WTC11 (cell line): ENCODE results near the gene SLA2. TPM values are rescaled to one million over a fixed set of nuclear protein-coding genes. Genes with fewer than 3 reads are reported as not detected.

Experiments
- ATAC-seq: fragments of 200-7000 bp; cut with Tn5 transposase; 2 replicates; pipeline ENCODE4 v1.10.0; 2021; ENCODE audit warnings: mild to moderate bottlenecking, moderate library complexity
- CTCF ChIA-PET: fragments of 300-600 bp; sonication (Branson Sonifier 250); formaldehyde crosslinking; loops from one replicate; lab custom pipeline; 2021; ENCODE audit warnings: antibody characterized with exemption; lab: Charles Lee
- POLR2A ChIA-PET: fragments of 350-600 bp; sonication (Branson Sonifier 250); formaldehyde crosslinking; loops from one replicate; lab custom pipeline; 2021; ENCODE audit warnings: antibody characterized with exemption; lab: Charles Lee
- DNase-seq: peaks from one replicate; pipeline ENCODE4 v3.0.0; 2021; ENCODE audit warnings: low spot score
- H3K27ac Mint-ChIP-seq: 2 replicates; pipeline ENCODE4 v1.8.0; 2021; ENCODE audit warnings: mixed read lengths
- H3K27me3 Mint-ChIP-seq: 2 replicates; pipeline ENCODE4 v1.8.0; 2021; ENCODE audit warnings: low read depth, mild to moderate bottlenecking, moderate library complexity, mixed read lengths
- H3K36me3 Mint-ChIP-seq: 2 replicates; pipeline ENCODE4 v1.8.0; 2021; ENCODE audit warnings: mixed read lengths
- H3K4me1 Mint-ChIP-seq: 2 replicates; pipeline ENCODE4 v1.8.0; 2022; ENCODE audit warnings: mixed read lengths
- H3K4me3 Mint-ChIP-seq: 2 replicates; pipeline ENCODE4 v1.8.0; 2021; ENCODE audit warnings: mild to moderate bottlenecking, moderate library complexity, mixed read lengths
- H3K9me3 Mint-ChIP-seq: 2 replicates; pipeline ENCODE4 v1.8.0; 2021; ENCODE audit warnings: mixed read lengths
- CREB1 ChIP-seq: sonication (generic); formaldehyde crosslinking; IDR thresholded peaks from 2 replicates; pipeline ENCODE4 v1.8.0; 2023; ENCODE audit warnings: mild to moderate bottlenecking, missing genetic modification reagents
- ESRRA ChIP-seq: sonication (generic); formaldehyde crosslinking; IDR thresholded peaks from 2 replicates; pipeline ENCODE4 v1.8.1; 2022; ENCODE audit warnings: mild to moderate bottlenecking, missing genetic modification reagents, borderline replicate concordance
- FOXK1 ChIP-seq: sonication (generic); formaldehyde crosslinking; IDR thresholded peaks from 2 replicates; pipeline ENCODE4 v1.8.0; 2022; ENCODE audit warnings: mild to moderate bottlenecking, moderate library complexity, missing genetic modification reagents
- FOXP1 ChIP-seq: sonication (generic); formaldehyde crosslinking; IDR thresholded peaks from 2 replicates; pipeline ENCODE4 v1.8.0; 2022; ENCODE audit warnings: missing genetic modification reagents, mild to moderate bottlenecking, moderate library complexity, borderline replicate concordance
- GTF2I ChIP-seq: fragments of 250-450 bp; sonication (Bioruptor Pico); conservative IDR thresholded peaks from 2 replicates; pipeline ENCODE4 v1.4.0; 2021; ENCODE audit warnings: mild to moderate bottlenecking
- HMGA2 ChIP-seq: fragments of 250-450 bp; sonication (Bioruptor Pico); IDR thresholded peaks from 2 replicates; pipeline ENCODE4 v1.4.0; 2021; ENCODE audit warnings: mild to moderate bottlenecking, moderate library complexity
- JAZF1 ChIP-seq: fragments of 250-450 bp; sonication (Bioruptor Pico); IDR thresholded peaks from 2 replicates; pipeline ENCODE4 v1.9.0; 2021; ENCODE audit warnings: moderate library complexity, mild to moderate bottlenecking, inconsistent platforms
- NFYB ChIP-seq: sonication (generic); formaldehyde crosslinking; conservative IDR thresholded peaks from 2 replicates; pipeline ENCODE4 v1.8.0; 2022; ENCODE audit warnings: low read depth, missing genetic modification reagents
- NR3C1 ChIP-seq: sonication (generic); formaldehyde crosslinking; conservative IDR thresholded peaks from 2 replicates; pipeline ENCODE4 v1.8.1; 2023; ENCODE audit warnings: low read depth, mild to moderate bottlenecking, missing genetic modification reagents
- PRRX2 ChIP-seq: fragments of 250-450 bp; sonication (Bioruptor Pico); IDR thresholded peaks from 2 replicates; pipeline ENCODE4 v1.8.0; 2021; ENCODE audit warnings: mild to moderate bottlenecking
- RORB ChIP-seq: fragments of 250-450 bp; sonication (Bioruptor Pico); IDR thresholded peaks from 2 replicates; pipeline ENCODE4 v1.9.0; 2021; ENCODE audit warnings: mild to moderate bottlenecking
- SMAD3 ChIP-seq: sonication (generic); formaldehyde crosslinking; IDR thresholded peaks from 2 replicates; pipeline ENCODE4 v1.8.0; 2022; ENCODE audit warnings: missing genetic modification reagents, mild to moderate bottlenecking, borderline replicate concordance
- STAT6 ChIP-seq: sonication (generic); formaldehyde crosslinking; conservative IDR thresholded peaks from 2 replicates; pipeline ENCODE4 v1.8.1; 2023; ENCODE audit warnings: mild to moderate bottlenecking, low read depth, missing genetic modification reagents, moderate library complexity
- ZBTB21 ChIP-seq: sonication (generic); formaldehyde crosslinking; IDR thresholded peaks from 2 replicates; pipeline ENCODE4 v1.8.1; 2023; ENCODE audit warnings: mild to moderate bottlenecking, missing genetic modification reagents, borderline replicate concordance
- ZNF423 ChIP-seq: fragments of 250-450 bp; sonication (Bioruptor Pico); IDR thresholded peaks from 2 replicates; pipeline ENCODE4 v2.1.2; 2022; ENCODE audit warnings: mild to moderate bottlenecking, moderate library complexity
- total RNA-seq: library from RNA; stranded (reverse); gene quantifications from 3 replicates; pipeline ENCODE4 v1.2.3, GENCODE V29; 2021
- TF ChIP-seq, protein P1 (sequence below): sonication (generic); formaldehyde crosslinking; IDR thresholded peaks from 2 replicates; pipeline ENCODE4 v1.8.1; 2023; ENCODE audit warnings: mild to moderate bottlenecking, missing genetic modification reagents, moderate library complexity
- TF ChIP-seq, protein P2 (sequence below): fragments of 250-450 bp; sonication (Bioruptor Pico); IDR thresholded peaks from 2 replicates; pipeline ENCODE4 v1.9.0; 2021; ENCODE audit warnings: mild to moderate bottlenecking
- TF ChIP-seq, protein P3 (sequence below): sonication (generic); formaldehyde crosslinking; IDR thresholded peaks from 2 replicates; pipeline ENCODE4 v1.8.0; 2023; ENCODE audit warnings: mild to moderate bottlenecking, missing genetic modification reagents
- TF ChIP-seq, protein P4 (sequence below): sonication (generic); formaldehyde crosslinking; IDR thresholded peaks from 2 replicates; pipeline ENCODE4 v1.8.1; 2023; ENCODE audit warnings: mild to moderate bottlenecking, moderate library complexity, missing genetic modification reagents

Gene SLA2
- total RNA-seq, 1 experiment from 2014 or later = 0.17 TPM

DNA sequence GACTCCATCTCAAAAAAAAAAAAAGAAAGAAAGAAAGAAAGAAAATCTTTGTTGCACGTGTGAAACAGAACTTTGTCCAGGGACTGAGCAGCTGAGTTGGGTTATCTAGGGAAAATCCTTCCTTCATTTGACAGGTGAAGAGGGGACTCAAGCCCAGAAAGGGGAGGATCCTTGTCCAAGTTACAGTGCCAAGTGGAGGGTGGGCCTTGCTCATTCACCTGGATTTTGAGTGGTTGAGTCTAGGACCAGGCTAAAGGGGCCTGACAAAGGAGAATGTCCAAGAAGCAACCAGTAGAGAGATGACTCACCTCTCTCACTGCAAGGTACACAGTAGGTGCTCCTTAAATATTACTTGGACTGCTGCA, 69.9 kb downstream of the SLA2 start:
- POLR2A ChIA-PET = interaction anchor here (0.6 to 5.8 kb wide), 4 partner anchors 9 to 339 kb away, joined by 3 to 54 read pairs (median 6); partner anchors contain the start of gene RAB5IF
- H3K27me3 Mint-ChIP-seq = no peaks in the 10 kb centered on the region
- ATAC-seq (no peak), DNase-seq (no peak)
- TF ChIP-seq PRRX2 (CRISPR knock-in tag) = no peak
- TF ChIP-seq GTF2I (CRISPR knock-in tag) = no peak
- no peak for TF ChIP-seq ZNF423 (CRISPR knock-in tag)
- TF ChIP-seq FOXK1 (CRISPR knock-in tag) = no peak
- no peak for TF ChIP-seq CREB1
- TF ChIP-seq JAZF1 (CRISPR knock-in tag) = no peak
- no peak for TF ChIP-seq SMAD3 (CRISPR knock-in tag)
- TF ChIP-seq HMGA2 (CRISPR knock-in tag) = no peak
- TF ChIP-seq, protein P1, sequence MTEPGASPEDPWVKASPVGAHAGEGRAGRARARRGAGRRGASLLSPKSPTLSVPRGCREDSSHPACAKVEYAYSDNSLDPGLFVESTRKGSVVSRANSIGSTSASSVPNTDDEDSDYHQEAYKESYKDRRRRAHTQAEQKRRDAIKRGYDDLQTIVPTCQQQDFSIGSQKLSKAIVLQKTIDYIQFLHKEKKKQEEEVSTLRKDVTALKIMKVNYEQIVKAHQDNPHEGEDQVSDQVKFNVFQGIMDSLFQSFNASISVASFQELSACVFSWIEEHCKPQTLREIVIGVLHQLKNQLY (CRISPR knock-in tag) = no peak
- TF ChIP-seq ESRRA (CRISPR knock-in tag) = no peak
- TF ChIP-seq, protein P2, sequence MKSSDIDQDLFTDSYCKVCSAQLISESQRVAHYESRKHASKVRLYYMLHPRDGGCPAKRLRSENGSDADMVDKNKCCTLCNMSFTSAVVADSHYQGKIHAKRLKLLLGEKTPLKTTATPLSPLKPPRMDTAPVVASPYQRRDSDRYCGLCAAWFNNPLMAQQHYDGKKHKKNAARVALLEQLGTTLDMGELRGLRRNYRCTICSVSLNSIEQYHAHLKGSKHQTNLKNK (CRISPR knock-in tag) = no peak
- no peak for TF ChIP-seq RORB
- TF ChIP-seq FOXP1 (CRISPR knock-in tag) = no peak
- no peak for TF ChIP-seq NFYB (CRISPR knock-in tag)
- no peak for TF ChIP-seq STAT6 (CRISPR knock-in tag)
- no peak for TF ChIP-seq ZBTB21
- TF ChIP-seq, protein P3, sequence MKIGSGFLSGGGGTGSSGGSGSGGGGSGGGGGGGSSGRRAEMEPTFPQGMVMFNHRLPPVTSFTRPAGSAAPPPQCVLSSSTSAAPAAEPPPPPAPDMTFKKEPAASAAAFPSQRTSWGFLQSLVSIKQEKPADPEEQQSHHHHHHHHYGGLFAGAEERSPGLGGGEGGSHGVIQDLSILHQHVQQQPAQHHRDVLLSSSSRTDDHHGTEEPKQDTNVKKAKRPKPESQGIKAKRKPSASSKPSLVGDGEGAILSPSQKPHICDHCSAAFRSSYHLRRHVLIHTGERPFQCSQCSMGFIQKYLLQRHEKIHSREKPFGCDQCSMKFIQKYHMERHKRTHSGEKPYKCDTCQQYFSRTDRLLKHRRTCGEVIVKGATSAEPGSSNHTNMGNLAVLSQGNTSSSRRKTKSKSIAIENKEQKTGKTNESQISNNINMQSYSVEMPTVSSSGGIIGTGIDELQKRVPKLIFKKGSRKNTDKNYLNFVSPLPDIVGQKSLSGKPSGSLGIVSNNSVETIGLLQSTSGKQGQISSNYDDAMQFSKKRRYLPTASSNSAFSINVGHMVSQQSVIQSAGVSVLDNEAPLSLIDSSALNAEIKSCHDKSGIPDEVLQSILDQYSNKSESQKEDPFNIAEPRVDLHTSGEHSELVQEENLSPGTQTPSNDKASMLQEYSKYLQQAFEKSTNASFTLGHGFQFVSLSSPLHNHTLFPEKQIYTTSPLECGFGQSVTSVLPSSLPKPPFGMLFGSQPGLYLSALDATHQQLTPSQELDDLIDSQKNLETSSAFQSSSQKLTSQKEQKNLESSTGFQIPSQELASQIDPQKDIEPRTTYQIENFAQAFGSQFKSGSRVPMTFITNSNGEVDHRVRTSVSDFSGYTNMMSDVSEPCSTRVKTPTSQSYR (CRISPR knock-in tag) = no peak
- TF ChIP-seq, protein P4, sequence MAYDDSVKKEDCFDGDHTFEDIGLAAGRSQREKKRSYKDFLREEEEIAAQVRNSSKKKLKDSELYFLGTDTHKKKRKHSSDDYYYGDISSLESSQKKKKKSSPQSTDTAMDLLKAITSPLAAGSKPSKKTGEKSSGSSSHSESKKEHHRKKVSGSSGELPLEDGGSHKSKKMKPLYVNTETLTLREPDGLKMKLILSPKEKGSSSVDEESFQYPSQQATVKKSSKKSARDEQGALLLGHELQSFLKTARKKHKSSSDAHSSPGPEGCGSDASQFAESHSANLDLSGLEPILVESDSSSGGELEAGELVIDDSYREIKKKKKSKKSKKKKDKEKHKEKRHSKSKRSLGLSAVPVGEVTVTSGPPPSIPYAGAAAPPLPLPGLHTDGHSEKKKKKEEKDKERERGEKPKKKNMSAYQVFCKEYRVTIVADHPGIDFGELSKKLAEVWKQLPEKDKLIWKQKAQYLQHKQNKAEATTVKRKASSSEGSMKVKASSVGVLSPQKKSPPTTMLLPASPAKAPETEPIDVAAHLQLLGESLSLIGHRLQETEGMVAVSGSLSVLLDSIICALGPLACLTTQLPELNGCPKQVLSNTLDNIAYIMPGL (CRISPR knock-in tag) = no peak
- no peak for TF ChIP-seq NR3C1 (CRISPR knock-in tag)
- peaks cover 24% of the 10 kb centered on the region for H3K36me3 Mint-ChIP-seq
- CTCF ChIA-PET = interaction anchor here (0.8 to 3.1 kb wide), 7 partner anchors 9 to 33 kb away, joined by 3 to 15 read pairs (median 3); partner anchors contain the start of gene RAB5IF
- H3K4me1 Mint-ChIP-seq = peaks cover 39% of the 10 kb centered on the region
- peak overlapping the region; percentile 86 for H3K4me3 Mint-ChIP-seq
- peak overlapping the region; percentile 51; the same call in 1 of the 2 replicates for H3K27ac Mint-ChIP-seq
- H3K9me3 Mint-ChIP-seq = no peaks in the 10 kb centered on the region
